Measurements from ENCODE around the gene ETDA.

DNA sequence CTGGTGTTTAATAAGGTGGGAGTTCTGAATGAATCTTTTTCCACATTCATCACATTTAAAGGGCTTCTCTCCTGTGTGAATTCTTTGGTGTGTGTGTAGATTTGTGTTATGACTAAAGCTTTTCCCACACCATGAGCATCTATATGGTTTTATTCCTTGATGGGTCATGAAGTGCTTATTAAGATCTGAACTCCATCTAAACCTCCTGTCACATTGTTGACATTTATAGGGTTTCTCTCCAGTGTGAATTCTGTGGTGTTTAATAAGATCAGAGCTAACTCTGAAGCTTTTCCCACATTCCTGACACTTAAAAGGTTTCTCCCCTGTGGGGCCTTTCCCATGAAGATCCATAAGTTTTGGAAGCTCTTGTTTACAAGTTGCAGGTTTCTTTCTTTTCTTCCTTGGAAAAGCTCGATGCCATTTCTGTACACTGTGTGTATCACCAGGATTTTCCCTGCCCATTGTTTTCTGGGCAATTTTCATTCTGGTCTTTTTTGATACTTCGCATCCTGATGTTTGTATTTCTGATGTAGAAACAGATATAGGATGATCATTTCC lies 35.5 kb downstream of the ETDA start:
- TF ChIP-seq CTCF (conservative IDR thresholded peaks at IDR 0.05; ENCODE audit: low read depth in 2 of 2) (no peak), EZH2phosphoT487 (IDR thresholded peaks at IDR 0.05; ENCODE audit: unreplicated experiment) (no peak), POLR2AphosphoS5 (IDR thresholded peaks at IDR 0.05; ENCODE audit: low read depth) (no peak), EZH2 (IDR thresholded peaks at IDR 0.05; ENCODE audit: low read depth, unreplicated experiment) (no peak), ZNF331 (CRISPR knock-in tag; IDR thresholded peaks at IDR 0.05; ENCODE audit: low read depth) (no peak), JUNB (IDR thresholded peaks at IDR 0.05; ENCODE audit: unreplicated experiment) (no peak), CREB1 (CRISPR knock-in tag; IDR thresholded peaks at IDR 0.05; ENCODE audit: low read depth) (no peak), NANOG (IDR thresholded peaks at IDR 0.05; ENCODE audit: borderline replicate concordance) (no peak), ETS1 (IDR thresholded peaks at IDR 0.05) (no peak), ZNF114 (CRISPR knock-in tag; IDR thresholded peaks at IDR 0.05) (no peak), ZNF462 (CRISPR knock-in tag; IDR thresholded peaks at IDR 0.05) (no peak)
- TF ChIP-seq, protein P1, sequence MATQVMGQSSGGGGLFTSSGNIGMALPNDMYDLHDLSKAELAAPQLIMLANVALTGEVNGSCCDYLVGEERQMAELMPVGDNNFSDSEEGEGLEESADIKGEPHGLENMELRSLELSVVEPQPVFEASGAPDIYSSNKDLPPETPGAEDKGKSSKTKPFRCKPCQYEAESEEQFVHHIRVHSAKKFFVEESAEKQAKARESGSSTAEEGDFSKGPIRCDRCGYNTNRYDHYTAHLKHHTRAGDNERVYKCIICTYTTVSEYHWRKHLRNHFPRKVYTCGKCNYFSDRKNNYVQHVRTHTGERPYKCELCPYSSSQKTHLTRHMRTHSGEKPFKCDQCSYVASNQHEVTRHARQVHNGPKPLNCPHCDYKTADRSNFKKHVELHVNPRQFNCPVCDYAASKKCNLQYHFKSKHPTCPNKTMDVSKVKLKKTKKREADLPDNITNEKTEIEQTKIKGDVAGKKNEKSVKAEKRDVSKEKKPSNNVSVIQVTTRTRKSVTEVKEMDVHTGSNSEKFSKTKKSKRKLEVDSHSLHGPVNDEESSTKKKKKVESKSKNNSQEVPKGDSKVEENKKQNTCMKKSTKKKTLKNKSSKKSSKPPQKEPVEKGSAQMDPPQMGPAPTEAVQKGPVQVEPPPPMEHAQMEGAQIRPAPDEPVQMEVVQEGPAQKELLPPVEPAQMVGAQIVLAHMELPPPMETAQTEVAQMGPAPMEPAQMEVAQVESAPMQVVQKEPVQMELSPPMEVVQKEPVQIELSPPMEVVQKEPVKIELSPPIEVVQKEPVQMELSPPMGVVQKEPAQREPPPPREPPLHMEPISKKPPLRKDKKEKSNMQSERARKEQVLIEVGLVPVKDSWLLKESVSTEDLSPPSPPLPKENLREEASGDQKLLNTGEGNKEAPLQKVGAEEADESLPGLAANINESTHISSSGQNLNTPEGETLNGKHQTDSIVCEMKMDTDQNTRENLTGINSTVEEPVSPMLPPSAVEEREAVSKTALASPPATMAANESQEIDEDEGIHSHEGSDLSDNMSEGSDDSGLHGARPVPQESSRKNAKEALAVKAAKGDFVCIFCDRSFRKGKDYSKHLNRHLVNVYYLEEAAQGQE (IDR thresholded peaks at IDR 0.05; ENCODE audit: unreplicated experiment): no peak

All from GM23338 (cell line).